Smooth muscle cell of the brain vasculature (primary cell): ENCODE results near the gene DPP6.

Experiments
- DNase-seq: peaks from one replicate; pipeline ENCODE4 v3.0.0-alpha.2; 2012; ENCODE audit warnings: low read depth, low spot score

Gene DPP6

GRCh38 chr7:154231732-154232131 lies 179.5 kb downstream of the DPP6 start:
- DNase-seq: no peak

- no peak for DNase-seq
Measured at GRCh38 chr7:154232700-154233099, 180.5 kb downstream of the DPP6 start.

GRCh38 chr7:154241988-154242387 lies 189.8 kb downstream of the DPP6 start:
- no peak for DNase-seq

- no peak for DNase-seq
Measured at GRCh38 chr7:154242709-154243108, 190.5 kb downstream of the DPP6 start.

- no peak for DNase-seq
Measured at GRCh38 chr7:154252046-154252445, 199.8 kb downstream of the DPP6 start.

GRCh38 chr7:154253810-154254209 lies 201.6 kb downstream of the DPP6 start:
- DNase-seq: no peak

- DNase-seq: no peak
Measured at GRCh38 chr7:154255324-154255723, 203.1 kb downstream of the DPP6 start.

- no peak for DNase-seq
Measured at GRCh38 chr7:154256150-154256549, 204.0 kb downstream of the DPP6 start.

GRCh38 chr7:154259396-154259795 lies 207.2 kb downstream of the DPP6 start:
- no peak for DNase-seq

- DNase-seq: no peak
Measured at GRCh38 chr7:154287356-154287755, 235.2 kb downstream of the DPP6 start.

GRCh38 chr7:154289119-154289518 lies 236.9 kb downstream of the DPP6 start:
- no peak for DNase-seq

- no peak for DNase-seq
Measured at GRCh38 chr7:154296443-154296842, 244.2 kb downstream of the DPP6 start.

- no peak for DNase-seq
Measured at GRCh38 chr7:154299736-154300135, 247.5 kb downstream of the DPP6 start.

GRCh38 chr7:154302380-154302779 lies 250.2 kb downstream of the DPP6 start:
- DNase-seq: no peak

GRCh38 chr7:154304231-154304630 lies 252.0 kb downstream of the DPP6 start:
- DNase-seq: no peak

- DNase-seq: no peak
Measured at GRCh38 chr7:154304740-154305700, 252.8 kb downstream of the DPP6 start.

GRCh38 chr7:154306036-154306435 lies 253.8 kb downstream of the DPP6 start:
- DNase-seq: no peak

GRCh38 chr7:154308928-154309327 lies 256.7 kb downstream of the DPP6 start:
- DNase-seq: no peak

- DNase-seq: no peak
Measured at GRCh38 chr7:154310114-154310513, 257.9 kb downstream of the DPP6 start.

- DNase-seq: no peak
Measured at GRCh38 chr7:154324196-154324595, 272.0 kb downstream of the DPP6 start.

GRCh38 chr7:154326421-154326820 lies 274.2 kb downstream of the DPP6 start:
- DNase-seq: no peak

- DNase-seq: no peak
Measured at GRCh38 chr7:154330318-154330717, 278.1 kb downstream of the DPP6 start.

GRCh38 chr7:154332811-154333580 lies 280.8 kb downstream of the DPP6 start:
- DNase-seq: no peak
